ENCODE data around the gene PSMC4. TPM values are rescaled to one million over a fixed set of nuclear protein-coding genes. Genes with fewer than 3 reads are reported as not detected.

PSMC4 gene
- total and polyA plus RNA-seq, 12 donors, result 64.1 to 111 (median 80.4) TPM

GRCh38 chr19:39997638-39998216 lies 26.8 kb downstream of the PSMC4 start:
- no peak for TF ChIP-seq CTCF (IDR thresholded peaks at IDR 0.05)
- 69 to 77% methylated on average over 5 of the region's 5 CpGs for WGBS, 2 donors
- H3K4me3 ChIP-seq, result peak overlapping the region in 9 of 10 donors; percentile 64 to 83 (median 71)
- intact Hi-C loops (cut with DNase I), result loop anchor here in 4 of 10 donors (2.0 kb wide), 2 partner anchors 25 to 27 kb away; partner anchors contain the start of gene PSMC4 (in 3 of the 4)
- ATAC-seq (peak in 6 of 8 donors; percentile 6 to 23 (median 15)), DNase-seq (no peak)
- H3K4me1 ChIP-seq, result peaks cover 0 to 24% (median 18%) of the 10 kb centered on the region in 9 donors
- H3K9me3 ChIP-seq, result peaks cover 0 to 12% (median 0%) of the 10 kb centered on the region in 11 donors
- H3K36me3 ChIP-seq, result peaks cover 0 to 32% (median 0%) of the 10 kb centered on the region in 9 donors
- peak overlapping the region; percentile 82 to 95 (median 91) for H3K27ac ChIP-seq
- no peaks in the 10 kb centered on the region for H3K27me3 ChIP-seq

- peaks cover 0 to 32% (median 0%) of the 10 kb centered on the region in 9 donors for H3K36me3 ChIP-seq
- whole genome bisulfite sequencing, 2 donors, result 96 to 97% methylated on average over 4 of the region's 4 CpGs
- H3K27ac ChIP-seq, result no peak overlapping the region
- TF ChIP-seq CTCF (IDR thresholded peaks at IDR 0.05), result no peak
- H3K27me3 ChIP-seq, result no peaks in the 10 kb centered on the region
- H3K4me1 ChIP-seq, result peaks cover 0 to 24% (median 18%) of the 10 kb centered on the region in 9 donors
- intact Hi-C loops (cut with DNase I), result no loop called here
- ATAC-seq (no peak), DNase-seq (no peak)
- H3K9me3 ChIP-seq, result peaks cover 0 to 8% (median 0%) of the 10 kb centered on the region in 11 donors
- H3K4me3 ChIP-seq, result no peak overlapping the region
These were observed 27.5 kb downstream of the PSMC4 start for GRCh38 chr19:39998501-39998900.

DNA sequence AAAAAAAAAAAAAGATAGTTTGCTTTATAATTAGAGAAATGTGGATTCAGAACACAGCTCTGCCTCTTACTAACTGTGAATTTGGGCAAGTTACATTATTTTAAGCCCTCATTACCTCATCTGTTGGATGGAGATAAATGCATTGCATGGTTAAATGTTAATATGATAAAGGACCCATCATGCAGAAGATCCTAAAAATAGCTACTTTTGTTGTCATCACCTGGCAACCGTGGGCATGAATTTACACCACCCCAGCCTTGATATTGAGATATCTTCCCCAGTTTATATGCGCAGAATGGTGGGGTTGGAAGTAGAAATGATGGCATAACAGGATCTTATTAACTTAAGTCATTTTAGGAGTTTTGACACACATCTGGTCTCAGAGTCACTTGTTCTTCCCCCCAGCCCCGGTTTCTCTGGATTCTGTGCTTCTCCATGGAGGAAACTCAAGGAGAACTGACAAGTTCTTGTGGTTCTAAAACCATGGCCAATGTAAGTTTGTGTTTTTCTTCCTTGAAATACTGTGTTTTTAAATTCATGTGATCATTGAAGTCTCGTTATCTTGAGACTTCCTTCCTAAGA lies 34.8 kb downstream of the PSMC4 start:
- ATAC-seq, result peak in 7 of 8 donors; percentile 33 to 84 (median 80)
- H3K36me3 ChIP-seq, result peaks cover 0 to 53% (median 38%) of the 10 kb centered on the region in 9 donors
- 55 to 60% methylated on average over 4 of the region's 4 CpGs for WGBS, 2 donors
- no peak for TF ChIP-seq CTCF (IDR thresholded peaks at IDR 0.05)
- H3K27me3 ChIP-seq, result no peaks in the 10 kb centered on the region
- peaks cover 0 to 19% (median 3%) of the 10 kb centered on the region in 11 donors for H3K9me3 ChIP-seq
- H3K4me3 ChIP-seq, result no peak overlapping the region
- intact Hi-C loops (cut with DNase I), result loop anchor here in 3 of 10 donors (10.0 kb wide), 1 partner anchor 49 kb away; the partner anchor contains the start of gene ZNF780B (in 3 of the 3)
- DNase-seq, result peak in 1 of 2 donors; percentile 9
- H3K27ac ChIP-seq, result peak overlapping the region in 7 of 10 donors; percentile 52 to 82 (median 68)
- H3K4me1 ChIP-seq, result peaks cover 0 to 20% (median 7%) of the 10 kb centered on the region in 9 donors

GRCh38 chr19:40006273-40006691 lies 35.3 kb downstream of the PSMC4 start:
- Histone ChIP-seq H3K27ac (peak overlapping the region in 7 of 10 donors; percentile 52 to 82 (median 68)), H3K4me1 (peaks cover 0 to 20% (median 7%) of the 10 kb centered on the region in 9 donors), H3K4me3 (no peak overlapping the region), H3K36me3 (peaks cover 0 to 55% (median 43%) of the 10 kb centered on the region in 9 donors), H3K27me3 (no peaks in the 10 kb centered on the region), H3K9me3 (peaks cover 0 to 24% (median 3%) of the 10 kb centered on the region in 11 donors)
- WGBS, 2 donors, result 55 to 60% methylated on average over 1 of the region's 1 CpG
- DNase-seq, result peak in 1 of 2 donors; percentile 8
- peak in 6 of 8 donors; percentile 16 to 72 (median 50) for ATAC-seq
- no peak for TF ChIP-seq CTCF (IDR thresholded peaks at IDR 0.05)
- intact Hi-C loops (cut with DNase I), result loop anchor here in 3 of 10 donors (10.0 kb wide), 1 partner anchor 49 kb away; the partner anchor contains the start of gene ZNF780B (in 3 of the 3)

Data from heart right ventricle (tissue), 16 donors.